ENCODE results near the gene EVI2B. TPM values are rescaled to one million over a fixed set of nuclear protein-coding genes. Genes with fewer than 3 reads are reported as not detected.
"Not testable (repeated sequence)": the region's sequence is repeated elsewhere in the genome, so short reads cannot be mapped to it uniquely, and the experiment has no call there.

Gene EVI2B
- total and polyA plus RNA-seq, 7 experiments from 2014 or later = 57.8 to 154 (median 94.2) TPM

GRCh38 chr17:31272803-31273202 is 41.1 kb downstream of the EVI2B start:
- intact Hi-C loops (cut with micrococcal nuclease) = no loop called here
- Mint-ChIP-seq H3K4me3 (no peak overlapping the region), H3K9me3 (no peaks in the 10 kb centered on the region), H3K27me3 (no peaks in the 10 kb centered on the region), H3K27ac (no peak overlapping the region), H3K4me1 (peaks cover 0 to 3% (median 0%) of the 10 kb centered on the region in 7 donors), H3K36me3 (peaks cover 0 to 36% (median 10%) of the 10 kb centered on the region in 5 donors)
- Histone ChIP-seq H3K36me3 (ENCODE audit: control insufficient read depth in 2 of 3, insufficient read depth in 3 of 3, low read length in 3 of 3) (no peaks in the 10 kb centered on the region), H3K9me3 (ENCODE audit: control insufficient read depth in 2 of 3, low read length in 3 of 3) (no peaks in the 10 kb centered on the region), H3K27ac (ENCODE audit: low read depth, low read length) (no peak overlapping the region), H3K4me3 (ENCODE audit: low read length) (no peak overlapping the region), H3K4me1 (ENCODE audit: control insufficient read depth in 2 of 2, insufficient read depth in 2 of 2, low read length in 2 of 2) (no peaks in the 10 kb centered on the region), H3K27me3 (ENCODE audit: control insufficient read depth in 2 of 2, insufficient read depth in 2 of 2, low read length in 2 of 2) (no peaks in the 10 kb centered on the region)
- ChIA-PET POLR2A (no interaction called here), CTCF (no interaction called here)
- no peak for DNase-seq
- no peak for ATAC-seq

GRCh38 chr17:31272236-31272635 is 41.6 kb downstream of the EVI2B start:
- ATAC-seq = no peak
- H3K4me3 Mint-ChIP-seq = no peak overlapping the region
- CTCF ChIA-PET = no interaction called here

GRCh38 chr17:31269578-31269983 is 44.3 kb downstream of the EVI2B start:
- Histone ChIP-seq H3K9me3 (ENCODE audit: control insufficient read depth in 2 of 3, low read length in 3 of 3) (no peaks in the 10 kb centered on the region), H3K36me3 (ENCODE audit: control insufficient read depth in 2 of 3, insufficient read depth in 3 of 3, low read length in 3 of 3) (no peaks in the 10 kb centered on the region), H3K27ac (ENCODE audit: low read depth, low read length) (no peak overlapping the region), H3K4me3 (ENCODE audit: low read length) (no peak overlapping the region), H3K27me3 (ENCODE audit: control insufficient read depth in 2 of 2, insufficient read depth in 2 of 2, low read length in 2 of 2) (no peaks in the 10 kb centered on the region), H3K4me1 (ENCODE audit: control insufficient read depth in 2 of 2, insufficient read depth in 2 of 2, low read length in 2 of 2) (no peaks in the 10 kb centered on the region)
- intact Hi-C loops (cut with micrococcal nuclease) = loop anchor here in 1 of 2 donors (5.0 kb wide), 1 partner anchor 38 kb away; no protein-coding TSS in a partner anchor
- ATAC-seq (no peak), DNase-seq (no peak)
- ChIA-PET POLR2A (interaction anchor here (0.7 kb wide), 1 partner anchor 41 kb away, joined by 4 read pairs; no protein-coding TSS in a partner anchor), CTCF (interaction anchor here (1.9 kb wide), 1 partner anchor 103 kb away, joined by 7 read pairs; no protein-coding TSS in a partner anchor)
- H3K4me3 Mint-ChIP-seq = no peak overlapping the region
- no peak overlapping the region for H3K27ac Mint-ChIP-seq
- no peaks in the 10 kb centered on the region for H3K9me3 Mint-ChIP-seq
- peaks cover 0 to 9% (median 5%) of the 10 kb centered on the region in 7 donors for H3K4me1 Mint-ChIP-seq
- H3K36me3 Mint-ChIP-seq = peaks cover 0 to 39% (median 17%) of the 10 kb centered on the region in 5 donors
- H3K27me3 Mint-ChIP-seq = no peaks in the 10 kb centered on the region

More at GRCh38 chr17:31272236-31272635, 41.6 kb downstream of the EVI2B start:
- Histone ChIP-seq H3K4me3 (ENCODE audit: low read length) (no peak overlapping the region), H3K4me1 (ENCODE audit: control insufficient read depth in 2 of 2, insufficient read depth in 2 of 2, low read length in 2 of 2) (no peaks in the 10 kb centered on the region), H3K27me3 (ENCODE audit: control insufficient read depth in 2 of 2, insufficient read depth in 2 of 2, low read length in 2 of 2) (no peaks in the 10 kb centered on the region), H3K9me3 (ENCODE audit: control insufficient read depth in 2 of 3, low read length in 3 of 3) (no peaks in the 10 kb centered on the region), H3K36me3 (ENCODE audit: control insufficient read depth in 2 of 3, insufficient read depth in 3 of 3, low read length in 3 of 3) (no peaks in the 10 kb centered on the region), H3K27ac (ENCODE audit: low read depth, low read length) (no peak overlapping the region)
- H3K27ac Mint-ChIP-seq = no peak overlapping the region
- intact Hi-C loops (cut with micrococcal nuclease) = no loop called here
- H3K36me3 Mint-ChIP-seq = peaks cover 0 to 39% (median 13%) of the 10 kb centered on the region in 5 donors
- DNase-seq = no peak
- POLR2A ChIA-PET = no interaction called here
- peaks cover 0 to 3% (median 0%) of the 10 kb centered on the region in 7 donors for H3K4me1 Mint-ChIP-seq
- no peaks in the 10 kb centered on the region for H3K27me3 Mint-ChIP-seq
- no peaks in the 10 kb centered on the region for H3K9me3 Mint-ChIP-seq

- Mint-ChIP-seq H3K27ac (no peak overlapping the region), H3K27me3 (no peaks in the 10 kb centered on the region), H3K4me3 (no peak overlapping the region), H3K36me3 (peaks cover 0 to 34% (median 17%) of the 10 kb centered on the region in 5 donors), H3K9me3 (no peaks in the 10 kb centered on the region), H3K4me1 (peaks cover 0 to 9% (median 5%) of the 10 kb centered on the region in 7 donors)
- CTCF ChIA-PET = interaction anchor here (1.2 to 1.9 kb wide), 2 partner anchors 37 to 104 kb away, joined by 3 to 7 read pairs; no protein-coding TSS in a partner anchor
- Histone ChIP-seq H3K9me3 (ENCODE audit: control insufficient read depth in 2 of 3, low read length in 3 of 3) (no peaks in the 10 kb centered on the region), H3K36me3 (ENCODE audit: control insufficient read depth in 2 of 3, insufficient read depth in 3 of 3, low read length in 3 of 3) (no peaks in the 10 kb centered on the region), H3K4me1 (ENCODE audit: control insufficient read depth in 2 of 2, insufficient read depth in 2 of 2, low read length in 2 of 2) (no peaks in the 10 kb centered on the region), H3K4me3 (ENCODE audit: low read length) (no peak overlapping the region), H3K27me3 (ENCODE audit: control insufficient read depth in 2 of 2, insufficient read depth in 2 of 2, low read length in 2 of 2) (no peaks in the 10 kb centered on the region), H3K27ac (ENCODE audit: low read depth, low read length) (no peak overlapping the region)
- no peak for DNase-seq
- intact Hi-C loops (cut with micrococcal nuclease) = loop anchor here in 1 of 2 donors (5.0 kb wide), 1 partner anchor 38 kb away; no protein-coding TSS in a partner anchor
- ATAC-seq = no peak
- POLR2A ChIA-PET = interaction anchor here (0.7 kb wide), 2 partner anchors 41 to 98 kb away, joined by 3 to 4 read pairs; no protein-coding TSS in a partner anchor
Observed at GRCh38 chr17:31269036-31269577, 44.7 kb downstream of the EVI2B start.

- DNase-seq (peak in 7 of 9 donors; percentile 10 to 36 (median 23)), ATAC-seq (no peak)
- H3K27ac ChIP-seq (ENCODE audit: low read depth, low read length) = no peak overlapping the region
- H3K4me1 ChIP-seq (ENCODE audit: control insufficient read depth in 2 of 2, insufficient read depth in 2 of 2, low read length in 2 of 2) = no peaks in the 10 kb centered on the region
- Mint-ChIP-seq H3K36me3 (peaks cover 0 to 34% (median 13%) of the 10 kb centered on the region in 5 donors), H3K27ac (no peak overlapping the region), H3K4me3 (no peak overlapping the region), H3K4me1 (peaks cover 0 to 9% (median 5%) of the 10 kb centered on the region in 7 donors), H3K9me3 (no peaks in the 10 kb centered on the region), H3K27me3 (no peaks in the 10 kb centered on the region)
- CTCF ChIA-PET = interaction anchor here (0.8 to 2.1 kb wide), 4 partner anchors 11 to 106 kb away, joined by 3 to 16 read pairs (median 6); no protein-coding TSS in a partner anchor
- POLR2A ChIA-PET = interaction anchor here (0.7 to 1.8 kb wide), 2 partner anchors 44 to 106 kb away, joined by 6 to 7 read pairs; no protein-coding TSS in a partner anchor
- no peaks in the 10 kb centered on the region for H3K36me3 ChIP-seq (ENCODE audit: control insufficient read depth in 2 of 3, insufficient read depth in 3 of 3, low read length in 3 of 3)
- no peak overlapping the region for H3K4me3 ChIP-seq (ENCODE audit: low read length)
- intact Hi-C loops (cut with micrococcal nuclease) = loop anchor here (1.0 to 5.0 kb wide), 4 partner anchors 41 to 107 kb away; partner anchors contain the start of gene EVI2A (in 1 of the 2)
- no peaks in the 10 kb centered on the region for H3K9me3 ChIP-seq (ENCODE audit: control insufficient read depth in 2 of 3, low read length in 3 of 3)
- H3K27me3 ChIP-seq (ENCODE audit: control insufficient read depth in 2 of 2, insufficient read depth in 2 of 2, low read length in 2 of 2) = no peaks in the 10 kb centered on the region
Observed at GRCh38 chr17:31266042-31266441, 47.8 kb downstream of the EVI2B start.

GRCh38 chr17:31262923-31263322 is 50.9 kb downstream of the EVI2B start:
- H3K27ac Mint-ChIP-seq; POLR2A ChIA-PET; intact Hi-C loops (cut with micrococcal nuclease): not testable (repeated sequence)

More at GRCh38 chr17:31262923-31263322, 50.9 kb downstream of the EVI2B start:
- not testable (repeated sequence) for H3K36me3 ChIP-seq (ENCODE audit: control insufficient read depth in 2 of 3, insufficient read depth in 3 of 3, low read length in 3 of 3); H3K4me3 Mint-ChIP-seq; H3K27ac ChIP-seq (ENCODE audit: low read depth, low read length); H3K9me3 ChIP-seq (ENCODE audit: control insufficient read depth in 2 of 3, low read length in 3 of 3); ATAC-seq; H3K4me1 Mint-ChIP-seq; H3K27me3 ChIP-seq (ENCODE audit: control insufficient read depth in 2 of 2, insufficient read depth in 2 of 2, low read length in 2 of 2); H3K27me3 Mint-ChIP-seq; H3K9me3 Mint-ChIP-seq; DNase-seq; H3K4me1 ChIP-seq (ENCODE audit: control insufficient read depth in 2 of 2, insufficient read depth in 2 of 2, low read length in 2 of 2); H3K4me3 ChIP-seq (ENCODE audit: low read length)
- CTCF ChIA-PET = interaction anchor here (1.5 kb wide), 1 partner anchor 104 kb away, joined by 4 read pairs; no protein-coding TSS in a partner anchor
- peaks cover 0 to 30% (median 8%) of the 10 kb centered on the region in 5 donors for H3K36me3 Mint-ChIP-seq
